WTC11 (cell line): ENCODE measurements around the gene FYCO1.

Experiments used
- CREB1 ChIP-seq: sonication (generic); formaldehyde crosslinking; IDR thresholded peaks from 2 replicates; pipeline ENCODE4 v1.8.0; 2023; ENCODE audit warnings: mild to moderate bottlenecking, missing genetic modification reagents
- CTCF ChIP-seq: fragments of 200-600 bp; IDR thresholded peaks from 2 replicates; pipeline ENCODE4 v1.8.0; 2022; ENCODE audit warnings: antibody characterized with exemption
- ESRRA ChIP-seq: sonication (generic); formaldehyde crosslinking; IDR thresholded peaks from 2 replicates; pipeline ENCODE4 v1.8.1; 2022; ENCODE audit warnings: mild to moderate bottlenecking, missing genetic modification reagents, borderline replicate concordance
- IRF2 ChIP-seq: sonication (generic); formaldehyde crosslinking; IDR thresholded peaks from 2 replicates; pipeline ENCODE4 v1.8.0; 2022; ENCODE audit warnings: low read depth, missing genetic modification reagents, borderline replicate concordance
- MAX ChIP-seq: sonication (generic); formaldehyde crosslinking; IDR thresholded peaks from 2 replicates; pipeline ENCODE4 v1.8.0; 2022; ENCODE audit warnings: mild to moderate bottlenecking, missing genetic modification reagents
- RORB ChIP-seq: fragments of 250-450 bp; sonication (Bioruptor Pico); IDR thresholded peaks from 2 replicates; pipeline ENCODE4 v1.9.0; 2021; ENCODE audit warnings: mild to moderate bottlenecking
- SP1 ChIP-seq: sonication (generic); formaldehyde crosslinking; conservative IDR thresholded peaks from 2 replicates; pipeline ENCODE4 v1.8.1; 2022; ENCODE audit warnings: missing genetic modification reagents
- USF1 ChIP-seq: sonication (generic); formaldehyde crosslinking; IDR thresholded peaks from 2 replicates; pipeline ENCODE4 v1.8.0; 2022; ENCODE audit warnings: mild to moderate bottlenecking, missing genetic modification reagents
- ZNF121 ChIP-seq: sonication (generic); formaldehyde crosslinking; IDR thresholded peaks from 2 replicates; pipeline ENCODE4 v1.8.0; 2023; ENCODE audit warnings: missing genetic modification reagents
- ZNF138 ChIP-seq: sonication (generic); formaldehyde crosslinking; conservative IDR thresholded peaks from 2 replicates; pipeline ENCODE4 v1.8.1; 2022; ENCODE audit warnings: mild to moderate bottlenecking, moderate library complexity, missing genetic modification reagents

GRCh38 chr3:45878124-45878523 is 117.5 kb downstream of the FYCO1 start:
- TF ChIP-seq ZNF121 (CRISPR knock-in tag) (no peak), CTCF (no peak), ZNF138 (CRISPR knock-in tag) (no peak), MAX (no peak), RORB (CRISPR knock-in tag) (no peak), IRF2 (no peak), USF1 (CRISPR knock-in tag) (no peak), ESRRA (no peak), CREB1 (CRISPR knock-in tag) (no peak), SP1 (CRISPR knock-in tag) (no peak)
